HG03575 (cell line): Measurements from ENCODE around the gene THBD.

Experiments used
- ATAC-seq: cut with Tn5 transposase; IDR thresholded peaks from one replicate; pipeline ENCODE4 v1.9.1; 2021; ENCODE audit not compliant: unreplicated experiment, insufficient number of reproducible peaks, low FRiP score; ENCODE audit errors: extremely low read depth

THBD gene

DNA sequence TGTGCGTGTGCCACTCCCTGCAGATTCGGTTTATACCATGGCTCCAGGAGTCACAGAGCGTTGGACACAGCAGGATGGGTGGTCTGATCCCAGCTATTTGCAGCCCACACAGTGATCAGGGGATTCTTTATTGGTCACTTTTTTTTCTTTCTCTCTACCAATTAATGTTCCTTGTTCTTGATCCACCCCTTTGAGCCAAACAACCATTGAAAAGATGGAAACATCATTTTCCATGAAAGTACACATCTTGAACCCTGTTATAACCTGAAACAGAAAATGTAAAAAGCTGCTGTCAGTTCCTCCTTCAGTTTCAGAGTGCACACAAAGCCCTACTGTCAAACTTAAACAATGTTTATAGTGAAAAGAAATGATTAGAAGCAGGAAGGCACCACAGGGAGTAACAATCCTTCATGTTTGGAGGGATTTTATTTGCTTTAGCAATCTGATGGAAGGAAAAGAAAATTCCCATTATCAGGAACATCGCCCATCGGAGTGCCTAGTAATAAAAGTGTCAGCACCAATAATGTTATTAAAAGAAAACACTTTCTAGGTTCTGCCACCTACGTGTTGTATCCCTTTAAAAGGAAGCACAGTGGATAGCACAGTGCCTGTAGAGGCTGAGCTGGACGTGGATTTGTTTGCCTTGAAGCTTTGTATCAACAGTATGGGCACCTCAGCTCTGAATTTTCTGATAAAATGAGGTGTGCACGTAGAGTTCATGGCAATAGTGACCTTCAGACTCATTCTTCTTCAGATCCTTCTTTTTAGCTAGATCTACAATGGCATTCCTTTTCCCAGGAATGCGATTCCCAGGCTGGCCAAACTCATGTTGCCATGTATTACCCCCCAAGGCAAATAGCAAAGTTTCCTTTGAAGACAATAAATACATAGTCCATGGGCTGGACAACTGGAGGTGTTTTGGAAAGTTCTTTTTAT lies 16.1 kb upstream of the THBD start:
- ATAC-seq, result no peak

DNA sequence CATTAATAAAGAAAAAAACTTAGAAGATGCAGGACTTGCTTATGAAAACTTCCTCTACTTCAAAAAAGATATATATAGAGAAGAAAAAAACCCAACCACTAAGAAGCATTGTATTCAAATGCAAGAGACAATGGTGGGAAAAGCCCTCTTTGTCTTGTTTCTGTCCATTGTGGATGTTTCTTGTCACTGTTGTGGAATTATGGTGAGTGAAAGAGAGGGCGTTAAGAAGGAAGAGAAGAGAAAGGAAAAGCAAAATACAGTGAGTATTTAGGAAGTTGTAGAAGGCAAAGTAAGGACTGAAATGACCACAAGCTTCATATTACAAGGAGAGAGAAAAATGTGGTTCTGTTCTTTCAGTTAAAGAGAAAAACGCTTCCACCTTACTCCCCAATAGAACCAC lies 14.1 kb upstream of the THBD start:
- ATAC-seq, result no peak

DNA sequence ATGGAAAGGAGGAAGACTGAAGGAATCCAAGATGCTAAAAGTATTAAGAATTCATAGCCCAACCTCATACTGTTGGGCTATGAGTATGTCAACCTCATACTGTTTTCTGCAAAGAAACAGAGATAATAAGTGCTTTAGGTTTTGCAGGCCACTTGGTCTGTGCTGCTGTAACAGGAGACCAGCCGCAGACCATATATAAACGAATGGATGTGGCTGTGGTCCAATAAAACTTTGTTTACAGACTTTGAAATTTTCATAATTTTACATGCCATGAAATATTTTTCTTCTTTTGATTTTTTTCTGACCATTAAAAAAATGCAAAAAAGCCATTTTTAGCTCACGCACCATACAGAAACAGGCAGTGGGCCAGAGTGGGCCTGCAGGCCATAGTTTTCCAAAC lies 13.7 kb upstream of the THBD start:
- no peak for ATAC-seq

DNA sequence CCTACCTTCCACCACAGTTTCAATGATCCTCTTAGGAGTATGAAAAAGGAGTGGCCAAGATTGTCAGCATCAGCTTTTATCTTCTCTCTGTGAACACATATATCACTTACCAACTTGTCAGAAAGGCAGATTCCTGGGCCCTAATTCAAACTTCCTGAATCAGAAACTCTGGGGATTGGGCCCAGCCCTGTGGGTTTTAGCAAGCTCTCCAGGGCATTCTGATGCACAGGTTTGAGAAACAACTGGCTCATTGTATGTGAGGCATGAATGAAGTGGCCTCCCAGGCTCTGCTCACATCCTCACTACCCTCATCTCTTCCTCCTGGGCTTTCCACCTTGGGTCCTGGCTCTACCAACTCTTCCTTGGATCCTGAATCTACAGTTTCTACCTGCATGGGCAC lies 13.2 kb upstream of the THBD start:
- ATAC-seq, result no peak

DNA sequence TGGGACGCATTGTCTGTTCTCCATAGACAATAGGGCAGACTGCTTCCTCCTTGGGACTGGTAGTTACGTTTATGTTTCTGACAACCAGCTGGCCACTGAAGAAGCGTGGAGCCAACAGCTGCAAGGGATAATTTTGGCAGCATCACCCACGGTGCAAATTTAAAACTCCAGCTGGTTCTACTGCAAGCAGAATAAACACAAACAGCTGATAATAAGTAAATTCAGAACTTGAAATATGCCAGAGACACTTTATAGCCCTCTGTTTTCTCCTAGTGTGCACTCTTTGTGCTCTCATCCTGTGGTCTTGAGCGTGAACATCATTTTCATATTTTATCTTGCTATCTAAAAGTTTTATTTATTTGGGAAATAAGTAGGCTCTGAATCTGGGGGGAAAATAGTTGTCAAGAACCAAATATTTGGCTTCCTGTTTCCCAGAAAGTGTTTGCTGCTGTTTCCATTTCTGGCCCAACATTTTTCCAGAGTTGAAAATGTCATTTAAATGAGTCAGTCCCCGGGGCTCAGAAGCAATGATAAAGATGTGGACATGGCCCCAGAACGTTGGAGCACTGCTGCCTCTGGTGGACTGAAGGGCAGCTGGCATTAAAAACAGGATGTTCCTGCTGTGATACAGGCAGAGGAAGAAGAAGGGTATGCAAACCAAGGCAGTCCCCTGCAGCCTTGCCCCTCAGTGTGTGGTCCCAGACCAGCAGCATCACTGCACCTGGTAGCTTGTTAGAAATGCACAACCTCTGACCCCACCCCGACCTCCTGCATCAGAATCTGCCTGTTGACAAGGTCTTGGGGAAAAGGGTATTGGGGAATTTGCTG lies 12.5 kb upstream of the THBD start:
- ATAC-seq, result no peak

DNA sequence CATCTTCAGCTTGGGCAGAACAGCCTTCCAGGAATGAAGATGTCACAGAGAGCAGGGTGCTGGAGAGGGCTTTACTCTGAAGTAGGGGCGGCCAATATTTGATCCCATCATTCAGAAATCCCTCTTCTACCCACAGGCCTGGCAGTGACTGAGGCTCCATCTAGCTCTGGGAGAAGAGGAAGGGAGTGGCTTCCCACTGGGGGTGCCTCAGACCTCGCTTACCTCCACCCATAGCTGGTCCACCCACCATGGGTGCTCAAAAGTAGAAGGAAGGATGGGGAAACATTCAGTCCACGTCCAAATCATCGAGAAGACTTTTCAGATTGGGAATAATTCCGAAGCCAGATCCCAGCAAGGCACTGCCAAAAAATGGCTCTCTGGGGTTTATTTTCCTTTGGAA lies 11.8 kb upstream of the THBD start:
- no peak for ATAC-seq

DNA sequence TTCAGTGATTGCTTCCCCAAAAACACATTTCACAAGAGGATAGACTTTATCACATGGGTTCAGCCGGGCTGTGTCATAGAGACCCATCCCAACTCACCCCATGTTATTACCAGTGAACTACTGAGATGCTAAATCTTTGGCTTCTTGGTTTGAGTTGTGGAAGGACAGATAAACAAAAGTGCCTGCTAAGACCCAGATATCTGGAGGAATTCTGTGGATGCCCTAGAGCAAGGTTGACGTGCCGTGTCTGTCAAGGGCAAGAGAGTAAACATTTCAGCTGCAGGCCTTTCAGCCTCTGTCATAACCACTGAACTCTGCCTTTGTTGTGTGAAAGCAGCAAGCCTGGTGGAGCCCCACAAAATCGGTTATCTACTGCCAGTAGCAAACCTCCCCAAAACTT lies 11.2 kb upstream of the THBD start:
- ATAC-seq, result no peak

DNA sequence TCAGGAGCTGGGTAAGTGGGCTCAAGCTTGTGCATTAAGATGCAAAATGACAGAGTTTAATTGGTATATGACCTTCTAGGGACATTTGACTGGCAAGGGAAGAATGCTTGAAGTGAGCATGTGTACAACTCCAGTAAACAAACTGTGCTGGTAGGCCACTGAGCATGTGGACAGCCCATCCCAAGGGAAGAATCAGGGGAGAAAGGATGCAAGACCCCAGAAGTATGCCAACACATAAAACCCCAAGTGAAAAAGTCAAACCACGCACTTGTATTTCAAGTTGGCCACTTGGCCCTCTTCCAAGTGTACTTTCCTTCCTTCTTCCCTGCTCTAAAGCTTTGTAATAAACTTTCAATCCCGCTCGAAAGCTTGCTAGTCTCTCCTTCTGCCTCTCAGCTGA lies 10.4 kb upstream of the THBD start:
- ATAC-seq, result no peak

DNA sequence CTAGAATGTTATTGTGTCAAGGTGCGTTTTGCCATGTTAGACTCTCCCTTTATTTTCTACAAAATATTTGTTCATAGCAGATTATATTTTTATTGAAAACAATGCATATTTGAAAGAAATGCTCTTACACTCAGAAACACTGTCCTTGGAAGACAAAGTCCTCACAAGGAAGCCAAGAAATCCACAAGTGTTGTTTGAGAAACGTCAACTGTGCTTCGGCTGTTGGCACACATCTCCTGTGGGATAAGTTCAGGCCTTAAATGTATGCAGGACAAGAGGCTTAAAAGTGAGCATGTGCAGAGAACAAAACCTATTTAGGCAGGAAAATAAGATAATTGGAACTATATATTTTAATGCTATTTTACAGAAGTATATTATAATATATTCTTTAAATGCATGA lies 9.5 kb upstream of the THBD start:
- ATAC-seq, result no peak

DNA sequence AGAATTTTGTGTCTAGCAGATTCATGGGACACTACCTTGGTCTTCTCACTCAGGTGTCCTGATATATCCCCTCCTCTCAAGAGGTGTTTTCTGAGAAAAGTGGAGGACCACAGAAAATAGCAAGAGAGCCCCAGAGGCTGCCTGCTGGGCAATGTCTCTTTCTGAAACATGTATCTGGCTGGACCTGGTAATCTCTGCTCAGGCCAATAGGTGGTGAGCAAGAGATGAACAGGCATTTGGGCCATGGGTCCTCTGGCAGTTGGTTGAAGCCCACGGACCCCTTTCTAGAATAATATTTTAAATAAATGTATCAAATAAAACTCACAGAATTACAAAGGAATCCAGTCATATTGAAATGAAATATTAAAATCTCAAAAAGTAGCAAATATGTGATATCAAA lies 8.8 kb upstream of the THBD start:
- ATAC-seq, result no peak

DNA sequence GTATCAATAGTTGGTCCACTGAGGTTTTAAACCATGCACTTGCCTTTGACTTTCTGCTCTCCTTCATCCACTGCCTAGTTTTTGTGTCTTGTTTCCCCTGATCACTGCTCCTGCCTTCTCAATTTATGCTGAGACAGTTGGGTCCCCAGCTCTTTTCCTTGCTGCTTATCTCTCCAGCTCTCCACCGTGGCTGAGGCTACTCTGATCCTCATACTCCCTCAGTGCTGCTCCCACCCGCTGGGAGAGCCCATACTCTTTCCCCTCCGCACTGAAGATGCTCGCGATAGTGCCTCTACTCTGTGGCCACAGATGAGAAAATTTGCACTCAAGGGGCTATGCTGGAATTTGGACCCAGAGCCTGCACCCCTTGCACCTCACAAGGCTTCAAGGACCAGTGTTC lies 3.4 kb upstream of the THBD start:
- no peak for ATAC-seq

DNA sequence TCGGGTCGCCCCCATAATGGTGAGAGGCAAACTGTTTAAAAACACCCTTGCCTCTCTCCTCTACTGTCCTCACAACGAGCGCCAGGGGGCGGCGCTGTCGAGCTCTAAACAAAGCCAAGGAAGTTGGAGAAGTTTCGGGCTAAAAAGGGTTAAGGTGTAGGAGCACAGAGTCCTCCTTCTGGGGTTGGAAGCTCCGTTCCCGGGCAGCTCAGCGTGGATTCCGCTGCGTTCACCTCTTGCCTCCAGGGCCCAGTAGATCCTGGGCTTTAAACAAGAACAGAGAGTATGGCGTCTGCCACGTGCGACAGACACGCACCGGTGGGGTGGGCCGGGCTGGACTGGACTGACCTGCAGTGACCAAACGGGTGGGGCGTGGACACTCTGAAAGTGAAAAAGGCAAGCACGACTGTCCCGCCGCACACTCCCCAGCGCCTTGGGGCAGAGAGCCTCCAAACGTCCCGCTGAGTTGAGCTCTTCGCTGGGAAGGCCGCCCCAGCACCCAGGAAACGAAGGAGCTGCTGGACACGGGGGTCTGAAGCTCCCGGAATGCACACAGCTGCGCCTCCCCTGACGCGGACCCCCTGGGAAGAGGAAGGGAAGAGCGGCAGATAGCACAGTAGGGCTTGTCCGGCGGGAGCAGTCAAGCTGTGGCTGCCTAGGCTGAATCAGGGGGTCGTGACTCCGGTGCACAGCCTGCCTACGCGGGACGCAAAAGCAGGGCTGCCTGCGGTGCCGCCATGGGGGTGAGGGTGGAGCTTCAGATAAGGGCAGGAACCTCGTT lies 1.6 kb upstream of the THBD start:
- no peak for ATAC-seq

DNA sequence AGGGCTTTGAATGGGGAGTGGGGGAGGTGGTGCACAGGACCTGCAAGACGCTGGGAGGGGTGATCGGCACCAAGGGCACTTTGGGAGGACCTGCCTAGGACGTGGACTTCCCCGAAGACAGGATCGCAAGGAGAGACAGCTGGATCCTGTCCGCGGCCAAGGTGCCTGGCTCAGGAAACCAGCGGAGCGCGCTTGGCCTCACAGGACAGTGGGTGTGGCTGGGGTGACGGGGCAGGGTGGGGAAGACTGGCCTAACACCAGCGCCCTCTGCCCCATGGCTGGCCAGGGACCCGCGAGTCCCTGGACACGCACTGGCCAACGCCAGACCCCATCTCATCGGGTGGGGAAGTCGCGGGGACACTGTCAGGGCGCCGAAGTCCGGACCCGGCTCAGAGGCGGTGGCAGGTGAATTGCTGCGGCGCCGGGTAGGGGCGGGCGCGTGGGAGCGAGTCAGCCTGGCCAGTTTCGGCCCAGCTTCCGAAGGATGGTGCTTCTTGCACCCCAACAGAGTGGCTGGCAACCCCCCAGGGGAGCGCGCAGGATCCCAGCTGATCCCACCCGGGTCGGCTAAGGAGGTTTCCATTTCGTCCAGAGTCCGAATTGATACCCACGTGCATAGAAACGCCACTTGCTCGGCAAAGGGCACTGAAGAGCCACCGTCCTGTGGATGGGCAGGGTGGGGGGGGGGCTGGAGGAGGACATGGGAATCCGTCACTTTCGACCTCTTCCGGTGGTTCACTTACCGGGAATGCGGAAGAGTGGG lies 785 bp upstream of the THBD start:
- ATAC-seq, result no peak

DNA sequence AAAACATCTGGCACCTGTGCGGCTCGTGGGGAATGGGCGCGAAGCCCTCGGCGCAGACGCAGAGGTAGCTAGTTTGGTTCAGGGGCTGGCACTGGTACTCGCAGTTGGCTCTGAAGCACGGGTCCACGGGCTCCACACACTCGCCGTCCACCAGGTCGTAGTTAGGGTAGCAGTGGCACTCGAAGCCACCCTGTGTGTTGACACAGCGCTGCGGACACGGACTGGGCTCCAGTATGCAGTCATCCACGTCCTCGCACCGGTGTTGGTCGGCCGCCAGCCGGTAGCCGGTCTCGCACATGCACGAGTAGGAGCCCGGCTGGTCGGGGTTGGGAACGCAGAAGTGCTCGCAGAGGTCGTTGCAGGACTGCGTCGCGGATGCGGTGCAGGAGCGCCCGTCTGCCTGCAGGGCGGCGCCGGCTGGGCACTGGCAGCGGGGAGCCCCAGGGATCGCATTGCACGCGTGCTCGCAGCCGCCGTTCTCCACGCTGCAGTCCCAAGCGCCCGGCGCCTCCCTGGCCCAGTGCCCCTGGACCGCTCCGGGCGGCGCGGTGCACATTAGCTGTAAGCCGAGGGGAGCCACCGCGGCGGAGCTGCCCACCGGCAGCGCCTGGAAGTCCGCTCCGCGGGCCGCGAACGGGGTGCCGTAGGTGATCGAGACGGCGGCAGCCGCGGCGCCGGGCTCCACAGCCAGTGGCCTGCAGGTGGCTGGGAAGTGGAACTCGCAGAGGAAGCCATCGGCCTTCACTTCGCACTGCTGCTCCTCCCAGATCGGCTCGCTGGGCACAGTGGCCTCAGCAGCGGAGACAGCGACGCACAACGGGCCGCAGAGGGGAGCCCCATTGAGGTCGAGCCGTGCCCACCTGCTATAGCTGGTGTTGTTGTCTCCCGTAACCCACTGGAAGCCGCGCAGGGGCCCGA lies 930 bp downstream of the THBD start:
- ATAC-seq, result no peak

DNA sequence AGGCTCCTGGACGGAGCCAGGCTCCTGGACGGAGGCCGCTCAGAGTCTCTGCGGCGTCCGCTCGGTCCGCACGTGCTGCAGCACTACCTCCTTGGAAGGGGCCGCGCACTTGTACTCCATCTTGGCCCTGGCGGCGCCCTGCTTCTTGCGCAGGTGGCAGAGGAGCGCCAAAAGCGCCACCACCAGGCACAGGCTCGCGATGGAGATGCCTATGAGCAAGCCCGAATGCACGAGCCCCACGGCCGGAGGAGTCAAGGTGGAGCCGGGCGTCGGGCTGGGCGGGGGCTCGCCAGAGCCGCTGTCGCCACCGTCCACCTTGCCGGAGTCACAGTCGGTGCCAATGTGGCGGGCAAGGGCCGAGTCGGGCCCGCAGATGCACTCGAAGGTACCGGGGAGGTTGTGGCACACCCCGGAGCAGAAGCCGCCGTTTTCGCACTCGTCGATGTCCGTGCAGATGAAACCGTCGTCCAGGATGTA lies 1.7 kb downstream of the THBD start:
- no peak for ATAC-seq

DNA sequence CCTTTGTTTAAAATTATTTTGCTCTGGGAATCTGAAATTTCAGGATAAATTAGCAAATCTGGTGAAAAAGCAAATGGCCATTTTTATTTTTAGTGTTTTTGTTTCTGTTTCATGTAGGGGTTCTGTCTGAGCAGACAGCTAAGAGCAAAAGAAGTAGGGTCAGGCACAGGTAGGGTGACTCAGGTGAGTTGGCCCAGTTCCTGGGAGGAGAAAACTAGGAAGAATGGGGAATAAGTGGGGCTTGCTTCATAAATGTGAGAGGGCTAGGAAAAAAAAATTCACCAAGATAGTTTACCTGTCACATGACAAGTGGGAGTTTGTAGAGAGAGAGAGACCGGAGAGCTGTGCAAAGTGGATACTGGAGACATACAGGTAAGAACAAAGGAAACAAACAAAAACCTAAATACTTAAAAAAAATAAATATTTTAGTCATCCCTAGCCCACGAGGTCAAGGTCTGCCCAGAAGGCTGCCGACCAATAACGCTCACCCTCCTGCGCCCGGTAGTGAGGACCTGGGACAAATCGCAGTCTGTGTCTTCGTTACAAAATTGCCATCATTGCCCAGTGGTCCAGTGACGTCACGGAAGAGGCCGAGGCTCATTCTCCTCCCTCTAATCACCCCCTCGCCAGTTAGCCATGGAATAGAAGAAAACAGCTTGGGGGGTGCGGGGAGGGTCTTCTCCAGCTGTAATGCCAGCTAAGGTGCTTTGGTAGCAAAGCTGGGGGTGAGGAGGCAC lies 2.3 kb downstream of the THBD start:
- no peak for ATAC-seq

DNA sequence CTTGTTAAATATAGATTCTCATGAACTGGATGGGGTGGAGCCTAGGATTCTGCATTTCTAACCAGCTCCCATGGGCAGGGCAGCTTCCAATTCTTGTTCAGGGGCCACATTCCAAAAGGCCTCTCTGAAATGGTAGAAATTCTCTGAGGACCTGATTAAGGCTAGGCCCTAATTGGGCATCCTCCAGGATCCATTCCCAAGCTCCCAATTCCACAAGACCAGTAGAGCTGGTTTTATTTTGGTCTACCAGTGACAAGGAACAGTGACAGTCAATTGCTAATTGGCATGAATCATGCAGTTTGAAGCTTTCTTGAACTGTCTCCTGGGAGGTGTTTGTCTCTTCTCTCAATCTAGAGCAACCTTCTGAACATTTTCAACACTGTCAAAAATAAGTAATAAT lies 3.0 kb downstream of the THBD start:
- ATAC-seq, result no peak
